Naive B cell (primary cell): ENCODE measurements around the gene TMEM237. TPM values are rescaled to one million over a fixed set of nuclear protein-coding genes. Genes with fewer than 3 reads are reported as not detected.
A peak's percentile ranks its signal among the peaks of the same experiment; 100 is the strongest.
"Not testable (repeated sequence)": the region's sequence is repeated elsewhere in the genome, so short reads cannot be mapped to it uniquely, and the experiment has no call there.

Experiments used
- ATAC-seq, 2 donors: fragments of 150-1000 bp; cut with Tn5 transposase; 2 replicates each; pipeline ENCODE4 v1.10.0; 2021; ENCODE audit warnings: low read depth in 2 of 2, mild to moderate bottlenecking in 2 of 2, moderate library complexity in 2 of 2
- DNase-seq: peaks from one replicate; pipeline ENCODE4 v3.0.0; 2022
- H3K27ac Mint-ChIP-seq, 6 donors: one replicate each; pipeline ENCODE4 v1.8.0; 2020 to 2022; ENCODE audit warnings: mild to moderate bottlenecking in 6 of 6, mixed read lengths in 6 of 6, moderate library complexity in 5 of 6, inconsistent platforms in 2 of 6
- H3K27me3 Mint-ChIP-seq, 3 donors: one replicate each; pipeline ENCODE4 v1.8.0; 2021 to 2022; ENCODE audit warnings: mixed read lengths in 3 of 3, mild to moderate bottlenecking in 1 of 3
- H3K36me3 Mint-ChIP-seq, 2 donors: one replicate each; pipeline ENCODE4 v1.8.0; 2020 to 2022; ENCODE audit warnings: mixed read lengths in 2 of 2, inconsistent platforms in 1 of 2, mild to moderate bottlenecking in 1 of 2
- H3K4me1 Mint-ChIP-seq, 3 donors: one replicate each; pipeline ENCODE4 v1.8.0; 2020 to 2022; ENCODE audit warnings: mixed read lengths in 3 of 3, inconsistent platforms in 1 of 3, mild to moderate bottlenecking in 1 of 3, moderate library complexity in 1 of 3
- H3K4me3 Mint-ChIP-seq, 8 donors: one replicate each; pipeline ENCODE4 v1.8.0; 2020 to 2022; ENCODE audit warnings: mild to moderate bottlenecking in 8 of 8, mixed read lengths in 8 of 8, moderate library complexity in 8 of 8, inconsistent platforms in 2 of 8
- H3K9me3 Mint-ChIP-seq, 7 donors: one replicate each; pipeline ENCODE4 v1.8.0; 2020 to 2022; ENCODE audit warnings: mixed read lengths in 7 of 7, mild to moderate bottlenecking in 5 of 7, inconsistent platforms in 2 of 7, moderate library complexity in 1 of 7
- polyA plus RNA-seq, 6 donors: library from polyadenylated mRNA; unstranded; fragments of 300-500 nt; fragmentation: Illumina TruSeq; gene quantifications; one replicate each; pipeline ENCODE4 v1.2.3, GENCODE V29; 2021; ENCODE audit warnings: low read depth in 6 of 6

The TMEM237 gene, protein sequence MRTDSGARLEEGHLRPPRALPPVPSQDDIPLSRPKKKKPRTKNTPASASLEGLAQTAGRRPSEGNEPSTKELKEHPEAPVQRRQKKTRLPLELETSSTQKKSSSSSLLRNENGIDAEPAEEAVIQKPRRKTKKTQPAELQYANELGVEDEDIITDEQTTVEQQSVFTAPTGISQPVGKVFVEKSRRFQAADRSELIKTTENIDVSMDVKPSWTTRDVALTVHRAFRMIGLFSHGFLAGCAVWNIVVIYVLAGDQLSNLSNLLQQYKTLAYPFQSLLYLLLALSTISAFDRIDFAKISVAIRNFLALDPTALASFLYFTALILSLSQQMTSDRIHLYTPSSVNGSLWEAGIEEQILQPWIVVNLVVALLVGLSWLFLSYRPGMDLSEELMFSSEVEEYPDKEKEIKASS
- 1 to 10 TPM; 1.9 to 4.7 (median 2.5) TPM for polyA plus RNA-seq

- DNase-seq (peak; percentile 60), ATAC-seq (peak; percentile 52 to 65)
- H3K4me3 Mint-ChIP-seq = peak within 1 kb of the TSS; percentile 87 to 99 (median 96)
- H3K9me3 Mint-ChIP-seq = no peaks in the 10 kb centered on the region
- peak within 1 kb of the TSS; percentile 94 to 99 (median 98) for H3K27ac Mint-ChIP-seq
- H3K4me1 Mint-ChIP-seq = peaks cover 5 to 10% (median 7%) of the 10 kb centered on the region in 3 donors
- peaks cover 0 to 5% (median 4%) of the 10 kb centered on the region in 3 donors for H3K27me3 Mint-ChIP-seq
- no peaks in the 10 kb centered on the region for H3K36me3 Mint-ChIP-seq
Observed at GRCh38 chr2:201643216-201643890, at the start of gene TMEM237. TMEM237 (minus strand) TSS chr2:201643503; CDS start chr2:201643400, 103 bp downstream.

DNA sequence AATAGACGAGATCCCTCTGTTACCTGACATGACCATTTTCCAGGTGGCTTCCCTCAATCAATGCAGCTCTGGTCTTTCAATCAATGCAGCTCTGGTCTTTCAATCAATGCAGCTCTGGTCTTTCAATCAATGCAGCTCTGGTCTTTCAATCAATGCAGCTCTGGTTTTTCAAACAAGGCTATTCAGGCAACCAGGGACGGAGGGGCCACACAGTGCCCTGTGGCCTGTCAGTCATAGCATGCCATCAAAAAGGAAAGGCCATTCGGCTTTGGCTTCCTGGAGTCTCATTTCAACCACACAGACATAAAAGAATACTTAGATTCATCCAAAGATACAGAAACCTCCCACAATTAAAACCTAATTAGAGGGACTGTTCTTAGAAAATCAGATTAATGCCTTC, 41.9 kb upstream of the TMEM237 start:
- ATAC-seq = no peak

DNA sequence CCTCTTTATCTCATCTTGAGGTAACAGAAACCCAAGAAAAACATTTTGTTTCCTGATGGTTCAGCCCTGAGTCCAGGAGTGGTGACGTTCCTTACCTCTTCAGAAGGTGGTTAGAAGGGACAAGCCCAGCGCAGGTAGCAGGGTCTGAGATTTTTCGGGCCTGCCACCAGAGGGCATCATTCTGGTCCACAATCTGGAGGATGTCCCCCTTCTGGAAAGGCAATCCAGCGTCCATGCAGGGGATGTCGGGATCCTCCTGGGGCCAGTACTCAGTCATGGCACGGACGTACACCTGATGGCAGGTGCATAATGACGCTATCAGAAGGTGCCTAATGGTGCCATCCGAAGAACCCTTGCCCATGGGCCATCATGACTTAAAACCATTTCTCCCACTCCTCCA, 37.4 kb upstream of the TMEM237 start:
- no peaks in the 10 kb centered on the region for H3K4me1 Mint-ChIP-seq
- DNase-seq (no peak), ATAC-seq (no peak)
- peaks cover 13 to 26% (median 16%) of the 10 kb centered on the region in 3 donors for H3K27me3 Mint-ChIP-seq
- H3K9me3 Mint-ChIP-seq = no peaks in the 10 kb centered on the region
- H3K36me3 Mint-ChIP-seq = no peaks in the 10 kb centered on the region
- no peak overlapping the region for H3K27ac Mint-ChIP-seq
- no peak overlapping the region for H3K4me3 Mint-ChIP-seq

More for the DNA sequence above, 41.9 kb upstream of the TMEM237 start:
- Mint-ChIP-seq H3K27ac (no peak overlapping the region), H3K4me3 (no peak overlapping the region), H3K27me3 (peaks cover 18 to 39% (median 27%) of the 10 kb centered on the region in 3 donors), H3K36me3 (no peaks in the 10 kb centered on the region), H3K9me3 (no peaks in the 10 kb centered on the region), H3K4me1 (no peaks in the 10 kb centered on the region)
- no peak for DNase-seq

DNA sequence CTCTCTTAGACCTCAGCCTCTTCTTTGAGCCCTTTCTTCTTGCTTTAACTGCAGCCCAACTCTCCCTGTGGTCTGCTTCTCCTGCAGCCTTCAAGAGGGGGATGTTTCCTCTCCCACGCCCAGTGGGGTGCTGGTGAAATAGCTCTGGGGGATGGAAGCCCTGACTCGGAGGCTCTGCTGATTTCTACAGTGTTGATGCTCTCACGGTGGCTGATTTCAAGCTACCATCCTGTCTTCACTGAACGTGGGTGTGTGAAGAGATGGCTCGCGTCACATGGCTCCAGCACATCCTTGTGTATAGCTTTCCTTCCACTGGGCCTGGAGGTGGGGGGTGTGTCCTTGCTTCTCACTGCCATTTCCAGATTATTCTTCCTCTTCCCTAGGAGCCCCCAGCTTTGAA, 35.1 kb upstream of the TMEM237 start:
- DNase-seq (no peak), ATAC-seq (no peak)
- Mint-ChIP-seq H3K4me3 (no peak overlapping the region), H3K27me3 (peaks cover 10 to 20% (median 15%) of the 10 kb centered on the region in 3 donors), H3K36me3 (no peaks in the 10 kb centered on the region), H3K27ac (no peak overlapping the region), H3K9me3 (no peaks in the 10 kb centered on the region), H3K4me1 (no peaks in the 10 kb centered on the region)

GRCh38 chr2:201675454-201675853, 32.2 kb upstream of the TMEM237 start:
- H3K4me3 Mint-ChIP-seq = no peak overlapping the region
- ATAC-seq = no peak
- no peak for DNase-seq
- H3K36me3 Mint-ChIP-seq = peaks cover 6 to 9% of the 10 kb centered on the region in 2 donors
- H3K9me3 Mint-ChIP-seq = peaks cover 0 to 14% (median 0%) of the 10 kb centered on the region in 7 donors
- H3K27me3 Mint-ChIP-seq = peaks cover 0 to 10% (median 8%) of the 10 kb centered on the region in 3 donors
- H3K4me1 Mint-ChIP-seq = no peaks in the 10 kb centered on the region
- no peak overlapping the region for H3K27ac Mint-ChIP-seq

- Mint-ChIP-seq H3K4me1 (no peaks in the 10 kb centered on the region), H3K27ac (peak overlapping the region in 1 of 6 donors; percentile 7), H3K4me3 (no peak overlapping the region), H3K27me3 (peaks cover 0 to 10% (median 8%) of the 10 kb centered on the region in 3 donors), H3K36me3 (peaks cover 6 to 9% of the 10 kb centered on the region in 2 donors), H3K9me3 (peaks cover 0 to 18% (median 0%) of the 10 kb centered on the region in 7 donors)
- DNase-seq (no peak), ATAC-seq (no peak)
Observed at GRCh38 chr2:201674794-201675193, 31.5 kb upstream of the TMEM237 start.

DNA sequence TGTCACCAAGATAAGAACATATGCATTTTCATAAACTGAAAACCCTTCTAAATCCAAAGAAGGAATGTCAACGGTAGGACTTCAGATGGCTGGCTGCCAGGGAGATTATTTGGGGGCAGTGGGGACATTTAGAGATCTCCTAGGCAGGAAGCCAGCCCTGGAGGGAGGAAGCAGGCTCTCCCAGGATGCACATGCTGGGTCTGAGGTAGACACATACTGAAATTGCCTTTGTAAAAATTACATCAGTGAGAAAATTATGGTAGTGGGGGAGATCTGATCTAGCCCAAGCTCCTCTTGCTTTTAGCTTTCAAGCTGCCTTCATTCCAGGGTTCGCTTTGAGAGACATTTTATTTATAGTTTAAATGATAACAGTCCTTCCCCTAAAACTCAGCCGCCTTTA, 31.0 kb upstream of the TMEM237 start:
- H3K4me3 Mint-ChIP-seq = no peak overlapping the region
- H3K4me1 Mint-ChIP-seq = no peaks in the 10 kb centered on the region
- H3K9me3 Mint-ChIP-seq = peaks cover 0 to 18% (median 0%) of the 10 kb centered on the region in 7 donors
- ATAC-seq (no peak), DNase-seq (no peak)
- H3K27me3 Mint-ChIP-seq = peaks cover 0 to 10% (median 8%) of the 10 kb centered on the region in 3 donors
- no peak overlapping the region for H3K27ac Mint-ChIP-seq
- H3K36me3 Mint-ChIP-seq = peaks cover 6 to 9% of the 10 kb centered on the region in 2 donors

DNA sequence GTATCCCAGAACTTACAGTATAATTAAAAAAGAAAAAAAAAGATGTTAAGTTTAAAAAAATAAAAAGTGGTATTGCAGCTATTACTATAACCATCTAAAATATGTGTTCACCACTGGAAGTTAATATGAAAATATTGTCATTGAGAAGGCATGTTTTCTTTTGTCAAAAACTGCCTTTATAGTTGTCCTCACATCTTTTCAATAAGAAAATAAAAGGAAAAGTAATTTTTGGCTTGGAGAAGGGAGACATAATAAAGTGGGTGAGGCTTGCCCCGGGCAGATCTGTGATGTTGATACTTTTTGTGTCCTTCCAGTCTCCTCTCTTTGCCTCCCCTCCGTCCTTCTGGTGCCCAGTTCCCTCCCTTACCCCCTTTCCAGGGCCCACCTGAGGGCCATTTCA, 30.2 kb upstream of the TMEM237 start:
- no peak for ATAC-seq
- Mint-ChIP-seq H3K9me3 (peaks cover 0 to 18% (median 0%) of the 10 kb centered on the region in 7 donors), H3K4me3 (peak overlapping the region in 1 of 8 donors; percentile 17), H3K4me1 (no peaks in the 10 kb centered on the region), H3K27ac (no peak overlapping the region), H3K36me3 (peaks cover 6 to 9% of the 10 kb centered on the region in 2 donors), H3K27me3 (peaks cover 0 to 10% (median 8%) of the 10 kb centered on the region in 3 donors)
- no peak for DNase-seq

DNA sequence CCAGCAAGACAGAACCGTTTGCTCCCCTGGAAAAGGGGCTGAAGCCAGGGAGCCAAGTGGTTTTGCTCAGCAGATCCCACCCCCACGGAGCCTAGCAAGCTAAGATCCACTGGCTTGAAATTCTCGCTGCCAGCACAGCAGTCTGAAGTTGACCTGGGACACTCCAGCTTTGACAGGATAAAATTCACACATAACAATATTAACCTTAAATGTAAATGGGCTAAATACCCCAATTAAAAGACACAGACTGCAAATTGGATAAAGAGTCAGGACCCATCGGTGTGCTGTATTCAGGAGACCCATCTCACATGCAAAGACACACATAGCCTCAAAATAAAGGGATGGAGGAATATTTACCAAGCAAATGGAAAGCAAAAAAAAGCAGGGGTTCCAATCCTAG, 27.9 kb upstream of the TMEM237 start:
- H3K4me1 Mint-ChIP-seq, DNase-seq, H3K27me3 Mint-ChIP-seq, H3K4me3 Mint-ChIP-seq, H3K36me3 Mint-ChIP-seq, ATAC-seq, H3K27ac Mint-ChIP-seq: not testable (repeated sequence)
- H3K9me3 Mint-ChIP-seq = peaks cover 0 to 18% (median 0%) of the 10 kb centered on the region in 7 donors

DNA sequence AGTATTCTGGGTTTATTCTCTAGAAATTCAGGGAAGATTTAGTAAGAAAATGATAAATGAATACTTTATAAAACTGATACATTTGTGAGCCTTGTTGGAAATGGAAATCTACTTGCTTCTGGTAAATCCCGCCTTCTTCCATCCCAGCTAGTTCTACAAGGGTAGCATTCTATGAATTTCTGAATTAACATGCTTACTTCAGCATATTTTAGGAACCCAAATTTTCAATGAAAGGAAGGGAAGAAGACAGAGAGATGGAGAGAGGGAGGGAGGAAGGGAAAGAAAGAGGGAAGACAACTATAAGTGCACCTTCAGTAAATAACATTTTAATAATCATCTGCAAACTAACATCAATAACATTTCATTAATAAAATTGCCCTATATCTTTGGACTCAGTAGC, 26.6 kb upstream of the TMEM237 start:
- Mint-ChIP-seq H3K4me1 (no peaks in the 10 kb centered on the region), H3K4me3 (no peak overlapping the region), H3K27ac (peak overlapping the region in 1 of 6 donors; percentile 81), H3K9me3 (peaks cover 0 to 18% (median 0%) of the 10 kb centered on the region in 7 donors), H3K36me3 (peaks cover 6 to 9% of the 10 kb centered on the region in 2 donors), H3K27me3 (peaks cover 0 to 13% (median 8%) of the 10 kb centered on the region in 3 donors)
- no peak for DNase-seq
- ATAC-seq = no peak

- H3K27ac Mint-ChIP-seq = no peak overlapping the region
- no peak for ATAC-seq
- H3K9me3 Mint-ChIP-seq = peaks cover 0 to 18% (median 0%) of the 10 kb centered on the region in 7 donors
- peaks cover 6 to 9% of the 10 kb centered on the region in 2 donors for H3K36me3 Mint-ChIP-seq
- H3K4me1 Mint-ChIP-seq = no peaks in the 10 kb centered on the region
- DNase-seq = no peak
- peaks cover 7 to 18% (median 8%) of the 10 kb centered on the region in 3 donors for H3K27me3 Mint-ChIP-seq
- no peak overlapping the region for H3K4me3 Mint-ChIP-seq
Observed at GRCh38 chr2:201668402-201668910, 25.2 kb upstream of the TMEM237 start.

GRCh38 chr2:201664334-201664733, 21.0 kb upstream of the TMEM237 start:
- Mint-ChIP-seq H3K4me1 (no peaks in the 10 kb centered on the region), H3K9me3 (no peaks in the 10 kb centered on the region), H3K4me3 (no peak overlapping the region), H3K27me3 (peaks cover 7 to 14% (median 8%) of the 10 kb centered on the region in 3 donors), H3K36me3 (no peaks in the 10 kb centered on the region), H3K27ac (no peak overlapping the region)
- ATAC-seq (no peak), DNase-seq (no peak)

- Mint-ChIP-seq H3K36me3 (no peaks in the 10 kb centered on the region), H3K27me3 (peaks cover 14 to 19% (median 18%) of the 10 kb centered on the region in 3 donors), H3K4me3 (no peak overlapping the region), H3K4me1 (no peaks in the 10 kb centered on the region), H3K27ac (no peak overlapping the region), H3K9me3 (no peaks in the 10 kb centered on the region)
- no peak for ATAC-seq
- DNase-seq = no peak
Observed at GRCh38 chr2:201661366-201661765, 18.1 kb upstream of the TMEM237 start.
